Stimulated activated naive CD4-positive, alpha-beta T cell treated with Interleukin-2 at 50 U/mL for 16 hours (primary cell): ENCODE results near the gene FAT2.
"Not testable (repeated sequence)": the region's sequence is repeated elsewhere in the genome, so short reads cannot be mapped to it uniquely, and the experiment has no call there.

ENCODE experiments used
- DNase-seq: peaks from one replicate; lab custom pipeline; 2025; lab: John Stamatoyannopoulos, UW

FAT2 gene

DNA sequence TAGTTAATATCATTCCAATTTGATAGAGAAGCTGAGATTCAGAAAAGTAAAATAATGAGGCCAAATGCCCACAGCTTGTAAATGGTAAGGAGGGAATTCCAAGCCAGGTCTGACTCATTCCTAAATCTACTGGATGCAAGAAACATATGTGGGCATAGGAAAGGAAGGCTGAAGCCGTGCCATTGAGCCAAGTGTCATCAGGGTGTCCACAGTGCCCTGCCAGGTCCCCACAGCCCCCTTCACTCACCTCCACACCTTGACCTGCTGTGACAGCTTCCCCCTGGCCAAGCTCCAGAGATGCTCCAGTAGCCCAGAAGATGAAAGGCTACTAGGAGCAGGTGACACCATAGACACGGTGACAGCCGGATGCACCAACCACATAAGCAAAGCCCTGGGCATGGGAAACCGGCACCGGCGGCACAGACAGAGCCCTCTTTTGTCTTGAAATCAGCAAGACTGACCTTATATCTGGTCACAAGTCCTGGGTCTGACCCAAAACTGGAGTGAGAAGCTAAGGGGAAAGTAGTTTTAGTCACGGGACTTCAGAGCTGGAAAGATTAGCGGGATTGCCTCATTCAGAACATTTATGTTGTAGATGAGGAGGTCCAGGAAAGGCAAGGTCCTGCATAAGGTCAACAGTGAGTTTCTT lies 20.1 kb upstream of the FAT2 start:
- no peak for DNase-seq

- no peak for DNase-seq
These were observed 17.4 kb upstream of the FAT2 start for GRCh38 chr5:151608522-151608921.

GRCh38 chr5:151607304-151607703 lies 16.2 kb upstream of the FAT2 start:
- no peak for DNase-seq

GRCh38 chr5:151605559-151605958 lies 14.4 kb upstream of the FAT2 start:
- DNase-seq: no peak

DNA sequence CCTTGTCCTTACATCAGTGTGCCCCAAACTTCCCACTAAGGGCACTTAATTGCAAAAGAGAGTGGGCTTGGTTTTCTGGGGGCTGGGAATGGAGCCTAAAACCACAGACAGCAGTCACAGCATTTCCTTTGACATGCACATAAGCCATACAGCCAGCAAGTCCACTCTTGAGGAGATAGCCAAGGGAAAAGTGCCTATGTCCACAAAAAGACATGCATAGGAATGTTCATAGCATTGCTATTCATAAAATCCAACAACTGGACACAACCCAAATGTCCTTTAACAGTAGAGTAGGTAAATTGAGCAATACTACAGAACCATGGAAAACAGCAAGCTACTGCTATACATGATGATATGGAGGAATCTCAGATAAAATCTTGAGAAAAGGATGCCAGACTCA lies 11.7 kb upstream of the FAT2 start:
- DNase-seq: no peak

DNA sequence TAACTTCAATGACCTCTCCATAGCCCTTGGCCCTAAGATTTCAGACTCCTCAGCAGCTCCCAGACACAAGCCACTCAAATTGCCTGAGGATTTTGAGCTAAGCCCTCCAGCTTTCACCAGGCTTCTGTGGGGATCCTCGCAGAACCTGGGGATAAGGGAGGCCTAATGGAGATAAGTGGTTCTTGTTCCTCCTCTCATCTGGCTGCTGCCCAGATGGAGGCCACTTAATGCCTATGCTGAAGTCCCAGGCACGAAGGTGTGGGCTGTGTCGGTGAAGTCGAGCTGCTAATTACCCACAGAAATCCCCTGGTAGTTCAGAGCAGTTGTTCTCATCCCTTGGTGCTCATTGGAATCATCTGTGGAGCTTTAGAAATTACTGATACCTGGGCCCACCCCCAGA lies 10.3 kb upstream of the FAT2 start:
- DNase-seq: no peak

GRCh38 chr5:151600069-151600665 lies 9.0 kb upstream of the FAT2 start:
- no peak for DNase-seq

GRCh38 chr5:151598984-151599383 lies 7.9 kb upstream of the FAT2 start:
- DNase-seq: no peak

- no peak for DNase-seq
These were observed 7.4 kb upstream of the FAT2 start for GRCh38 chr5:151598549-151598948.

DNA sequence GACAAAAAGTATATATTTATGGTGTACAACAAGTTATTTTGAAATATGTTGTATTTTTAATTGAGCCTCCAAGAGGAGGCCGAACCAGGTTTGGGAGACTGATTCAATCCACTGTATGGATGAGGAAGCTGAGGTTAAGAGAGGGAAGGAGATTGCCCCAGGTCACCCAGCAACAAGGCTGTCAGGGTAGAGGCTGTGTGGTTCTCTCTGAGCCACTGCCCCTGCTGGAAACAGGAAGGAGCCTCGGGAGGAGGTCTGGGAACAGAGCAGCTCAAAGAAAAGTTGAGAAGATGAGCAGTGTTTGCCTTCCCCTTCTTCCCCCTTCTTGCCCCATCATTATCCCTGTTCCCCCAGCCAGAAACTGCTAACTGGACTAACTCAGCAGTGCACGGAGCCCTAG lies 6.6 kb upstream of the FAT2 start:
- DNase-seq: no peak

DNA sequence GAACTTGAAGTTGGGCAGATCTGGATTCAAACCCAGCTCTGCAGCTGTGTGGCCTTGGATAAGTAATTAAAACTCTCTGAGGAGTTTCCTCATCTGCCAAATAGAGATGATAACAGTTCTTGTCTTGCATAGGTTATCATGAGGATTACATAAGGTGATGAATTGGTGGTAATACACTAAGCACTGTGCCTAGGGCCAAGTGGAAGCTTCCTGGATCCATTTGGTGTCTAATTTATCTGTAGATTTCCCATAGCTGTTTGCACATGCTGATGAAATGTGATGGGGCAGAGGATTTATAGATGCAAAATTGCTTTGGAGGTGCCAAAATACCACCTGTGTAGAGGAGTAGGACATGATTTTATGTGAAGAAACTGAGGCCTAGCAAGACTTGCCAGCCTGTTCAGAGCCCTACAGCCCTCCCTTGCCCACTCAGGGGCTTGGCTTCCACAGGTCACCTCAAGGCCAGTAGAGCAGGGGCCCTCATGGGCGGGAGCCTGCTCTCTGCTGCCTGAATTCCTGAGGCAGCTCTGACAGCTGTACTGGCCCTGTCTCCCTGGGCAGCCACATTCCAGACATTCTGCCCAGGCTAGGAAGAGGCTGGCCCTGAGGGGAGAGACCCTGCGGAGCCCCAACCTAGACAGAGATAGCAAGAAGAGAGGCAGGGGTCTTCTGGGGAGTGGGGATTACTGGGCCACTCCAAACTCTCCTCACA lies 5.9 kb upstream of the FAT2 start:
- no peak for DNase-seq

GRCh38 chr5:151595411-151595826 lies 4.3 kb upstream of the FAT2 start:
- no peak for DNase-seq

GRCh38 chr5:151592855-151593408 lies 1.8 kb upstream of the FAT2 start:
- DNase-seq: no peak

- DNase-seq: no peak
These were observed 1.1 kb downstream of the FAT2 start for GRCh38 chr5:151589878-151590570.

DNA sequence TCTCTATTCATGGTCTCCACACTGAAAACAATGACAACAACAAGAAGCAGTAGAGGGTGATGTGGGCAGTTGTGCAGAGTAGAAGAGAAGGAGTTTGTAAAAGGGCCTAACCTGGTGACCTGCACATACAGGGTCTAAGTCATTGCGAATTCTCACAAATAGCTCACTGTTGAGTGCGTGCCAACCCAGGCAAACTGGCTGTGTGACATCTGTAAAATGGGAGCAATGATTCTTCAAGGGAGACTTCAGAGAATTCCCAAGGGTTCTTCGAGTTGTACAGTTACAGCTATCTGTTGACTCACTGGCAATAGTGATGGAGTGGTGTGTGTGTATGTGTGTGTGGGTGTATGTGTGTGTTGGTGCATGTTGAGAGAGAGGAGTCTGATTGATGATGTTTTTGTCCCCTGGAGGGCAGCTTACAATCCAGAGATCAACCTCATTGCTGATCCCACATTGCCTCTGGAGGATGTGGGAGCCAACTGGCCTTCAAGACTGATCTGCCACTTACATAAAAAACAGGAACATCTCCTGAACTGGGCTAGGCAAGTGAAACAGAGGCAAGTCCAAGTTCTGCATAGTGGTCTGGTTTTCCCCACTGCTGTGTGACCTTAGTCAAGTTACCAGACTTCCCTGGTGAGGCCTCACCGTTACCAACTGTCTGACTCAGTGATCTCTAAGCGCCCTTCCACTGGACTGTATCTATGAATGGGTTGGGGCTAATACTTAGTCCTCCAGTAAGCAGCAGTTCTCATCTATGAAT lies 3.2 kb downstream of the FAT2 start:
- no peak for DNase-seq

DNA sequence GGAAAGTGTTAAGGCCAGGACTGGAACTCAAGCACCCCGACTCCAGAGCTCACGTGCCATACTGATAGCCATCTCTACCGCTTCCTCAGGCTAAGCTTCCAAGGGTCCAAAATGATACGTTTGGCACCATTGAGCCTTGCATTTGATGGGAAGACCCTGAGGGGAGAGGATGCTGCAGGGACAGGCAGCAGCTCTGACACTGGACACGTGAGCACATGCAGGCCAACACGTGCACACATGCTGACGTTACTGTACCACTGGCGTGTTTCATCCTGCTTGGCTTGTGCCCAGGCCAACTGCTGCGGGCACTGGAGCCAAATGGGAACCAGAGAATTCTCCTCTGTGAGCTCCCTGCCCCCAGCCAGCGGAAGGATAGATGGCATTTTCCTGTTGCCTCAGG lies 5.2 kb downstream of the FAT2 start:
- no peak for DNase-seq

DNA sequence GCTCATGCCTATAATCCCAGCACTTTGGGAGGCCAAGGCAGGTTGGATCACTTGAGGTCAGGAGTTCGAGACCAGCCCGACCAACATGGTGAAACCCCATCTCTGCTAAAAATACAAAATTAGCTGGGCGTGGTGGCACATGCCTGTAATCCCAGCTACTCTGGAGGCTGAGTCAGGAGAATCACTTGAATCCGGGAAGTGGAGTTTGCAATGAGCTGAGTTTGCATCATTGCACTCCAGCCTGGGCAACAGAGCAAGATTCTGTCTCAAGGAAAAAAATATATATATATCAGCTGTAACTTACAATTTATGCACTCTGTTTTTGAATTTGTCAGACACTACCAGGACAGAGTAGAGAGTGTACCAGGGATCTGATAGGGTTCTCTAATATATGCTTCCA lies 5.8 kb downstream of the FAT2 start:
- not testable (repeated sequence) for DNase-seq

GRCh38 chr5:151584057-151584937 lies 6.8 kb downstream of the FAT2 start:
- no peak for DNase-seq

- no peak for DNase-seq
These were observed 9.1 kb downstream of the FAT2 start for GRCh38 chr5:151581812-151582583.

DNA sequence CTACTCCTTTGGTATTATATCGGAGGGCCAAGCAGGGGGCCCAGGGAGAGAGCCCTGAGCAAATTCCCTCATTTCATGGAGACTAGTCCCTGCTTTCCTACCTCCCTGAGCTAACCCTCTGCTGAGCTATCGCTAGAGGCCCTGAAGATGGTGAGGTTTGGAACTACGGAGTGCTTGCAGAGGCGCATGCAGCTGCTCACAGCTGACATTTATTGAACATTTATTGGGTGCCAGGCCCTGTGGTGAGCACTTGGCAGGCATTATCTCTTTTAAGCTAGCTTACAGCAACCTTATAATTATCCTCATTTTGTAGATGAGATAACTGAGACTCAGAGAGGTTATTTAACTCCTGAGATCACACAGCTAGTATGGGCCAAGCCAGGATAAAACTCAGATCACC lies 9.8 kb downstream of the FAT2 start:
- DNase-seq: no peak
